SU-DHL-6 (cell line): ENCODE results near the gene TRAK1.

ENCODE experiments used
- H2AFZ ChIP-seq: fragments of 200-600 bp; sonication (generic); 2 replicates; pipeline ENCODE4 v1.6.1; 2014; ENCODE audit warnings: low read depth, mild to moderate bottlenecking, moderate library complexity, mixed read lengths, antibody characterized with exemption, low read length; ENCODE audit not compliant: severe bottlenecking
- H3F3A ChIP-seq: fragments of 200-600 bp; shearing (Covaris generic); 2 replicates; pipeline ENCODE4 v1.6.0; 2016; ENCODE audit warnings: antibody characterized with exemption, mild to moderate bottlenecking; ENCODE audit not compliant: insufficient read depth
- H3K27ac ChIP-seq: fragments of 200-600 bp; sonication (generic); 2 replicates; pipeline ENCODE4 v1.5.1; 2016; ENCODE audit warnings: low read depth, mild to moderate bottlenecking, low read length, moderate library complexity, mixed read lengths
- H3K27me3 ChIP-seq: fragments of 200-600 bp; sonication (generic), shearing (Covaris generic); 2 replicates; pipeline ENCODE4 v1.6.0; 2014; ENCODE audit warnings: mild to moderate bottlenecking, low read length
- H3K36me3 ChIP-seq: fragments of 200-600 bp; sonication (generic); 2 replicates; pipeline ENCODE4 v1.6.1; 2014; ENCODE audit warnings: mild to moderate bottlenecking, low read length, mixed read lengths
- H3K4me2 ChIP-seq: fragments of 300-600, 200-600 bp; shearing (Covaris generic), sonication (generic); 2 replicates; pipeline ENCODE4 v1.6.0; 2014; ENCODE audit warnings: low read length, low read depth, mild to moderate bottlenecking; ENCODE audit not compliant: poor library complexity, severe bottlenecking
- H3K4me3 ChIP-seq: fragments of 200-600 bp; sonication (generic); 2 replicates; pipeline ENCODE4 v1.5.1; 2014; ENCODE audit warnings: antibody characterized with exemption, low read length, mild to moderate bottlenecking, mixed read lengths; ENCODE audit not compliant: insufficient read depth, poor library complexity, severe bottlenecking
- H3K79me2 ChIP-seq: fragments of 200-600 bp; sonication (generic); 2 replicates; pipeline ENCODE4 v1.6.1; 2014; ENCODE audit warnings: mild to moderate bottlenecking, low read length, moderate library complexity; ENCODE audit not compliant: insufficient read depth
- H3K9ac ChIP-seq: fragments of 200-600 bp; sonication (generic); 2 replicates; pipeline ENCODE4 v1.7.0; 2014; ENCODE audit warnings: mild to moderate bottlenecking, low read length
- H3K9me2 ChIP-seq: fragments of 200-600 bp; sonication (generic); replicated peaks from 2 replicates; pipeline ENCODE4 v1.6.1; 2014; ENCODE audit warnings: low read length; ENCODE audit not compliant: insufficient read depth
- H3K9me3 ChIP-seq: fragments of 200-600 bp; sonication (generic); 2 replicates; pipeline ENCODE4 v1.6.1; 2014; ENCODE audit warnings: low read length, mixed read lengths; ENCODE audit not compliant: insufficient read depth
- H4K20me1 ChIP-seq: fragments of 200-600 bp; sonication (generic); 2 replicates; pipeline ENCODE4 v1.6.1; 2014; ENCODE audit warnings: low read depth, mild to moderate bottlenecking, antibody characterized with exemption, low read length, moderate library complexity, mixed read lengths
- CTCF ChIP-seq: fragments of 200-600 bp; sonication (generic); IDR thresholded peaks from one replicate; pipeline ENCODE4 v1.5.1; 2017; ENCODE audit warnings: antibody characterized with exemption, mild to moderate bottlenecking, low read length, moderate library complexity; ENCODE audit not compliant: insufficient read depth, poor library complexity, severe bottlenecking
- EZH2phosphoT487 ChIP-seq: fragments of 200-600 bp; sonication (generic), shearing (Covaris generic); conservative IDR thresholded peaks from 2 replicates; pipeline ENCODE4 v1.6.1; 2018; ENCODE audit warnings: mild to moderate bottlenecking, antibody characterized with exemption, low read length, moderate library complexity, mixed read lengths

Gene TRAK1

GRCh38 chr3:42133500-42134298, 42.5 kb downstream of the TRAK1 start:
- Histone ChIP-seq H3K79me2 (peaks cover 50% of the 10 kb centered on the region), H4K20me1 (no peaks in the 10 kb centered on the region), H3K27me3 (no peaks in the 10 kb centered on the region), H3K27ac (no peak overlapping the region), H3K4me2 (no peak overlapping the region), H3F3A (no peaks in the 10 kb centered on the region), H3K4me3 (no peak overlapping the region), H2AFZ (no peak overlapping the region), H3K9me3 (no peaks in the 10 kb centered on the region), H3K36me3 (no peaks in the 10 kb centered on the region), H3K9ac (no peak overlapping the region), H3K9me2 (no peaks in the 10 kb centered on the region)
- TF ChIP-seq EZH2phosphoT487, result no peak
- TF ChIP-seq CTCF, result no peak

GRCh38 chr3:42134867-42135464, 43.8 kb downstream of the TRAK1 start:
- Histone ChIP-seq H2AFZ (no peak overlapping the region), H3K4me2 (no peak overlapping the region), H3K9me2 (no peaks in the 10 kb centered on the region), H3K9me3 (no peaks in the 10 kb centered on the region), H3K27ac (no peak overlapping the region), H3K27me3 (no peaks in the 10 kb centered on the region), H4K20me1 (no peaks in the 10 kb centered on the region), H3K79me2 (peaks cover 48% of the 10 kb centered on the region), H3K4me3 (no peak overlapping the region), H3K9ac (no peak overlapping the region), H3F3A (no peaks in the 10 kb centered on the region), H3K36me3 (no peaks in the 10 kb centered on the region)
- TF ChIP-seq EZH2phosphoT487, result no peak

- peaks cover 66% of the 10 kb centered on the region for H3K79me2 ChIP-seq
- H3K27ac ChIP-seq, result no peak overlapping the region
Observed at GRCh38 chr3:42139621-42140453, 48.7 kb downstream of the TRAK1 start.

More at GRCh38 chr3:42139621-42140453, 48.7 kb downstream of the TRAK1 start:
- TF ChIP-seq CTCF (no peak), EZH2phosphoT487 (no peak)
- H3K9ac ChIP-seq, result no peak overlapping the region
- H3K4me2 ChIP-seq, result no peak overlapping the region
- H3K4me3 ChIP-seq, result no peak overlapping the region
- no peaks in the 10 kb centered on the region for H4K20me1 ChIP-seq
- H3F3A ChIP-seq, result no peaks in the 10 kb centered on the region
- H2AFZ ChIP-seq, result no peak overlapping the region
- H3K9me3 ChIP-seq, result no peaks in the 10 kb centered on the region
- no peaks in the 10 kb centered on the region for H3K9me2 ChIP-seq
- H3K27me3 ChIP-seq, result no peaks in the 10 kb centered on the region
- H3K36me3 ChIP-seq, result no peaks in the 10 kb centered on the region
